G401.6 (cell line): Measurements from ENCODE around the gene AQP2.

Experiments used
- FAIRE-seq: peaks from 2 replicates; lab custom pipeline; 2012; peaks lifted over from hg19 to GRCh38; lab: Jason Lieb, UNC

Gene AQP2

DNA sequence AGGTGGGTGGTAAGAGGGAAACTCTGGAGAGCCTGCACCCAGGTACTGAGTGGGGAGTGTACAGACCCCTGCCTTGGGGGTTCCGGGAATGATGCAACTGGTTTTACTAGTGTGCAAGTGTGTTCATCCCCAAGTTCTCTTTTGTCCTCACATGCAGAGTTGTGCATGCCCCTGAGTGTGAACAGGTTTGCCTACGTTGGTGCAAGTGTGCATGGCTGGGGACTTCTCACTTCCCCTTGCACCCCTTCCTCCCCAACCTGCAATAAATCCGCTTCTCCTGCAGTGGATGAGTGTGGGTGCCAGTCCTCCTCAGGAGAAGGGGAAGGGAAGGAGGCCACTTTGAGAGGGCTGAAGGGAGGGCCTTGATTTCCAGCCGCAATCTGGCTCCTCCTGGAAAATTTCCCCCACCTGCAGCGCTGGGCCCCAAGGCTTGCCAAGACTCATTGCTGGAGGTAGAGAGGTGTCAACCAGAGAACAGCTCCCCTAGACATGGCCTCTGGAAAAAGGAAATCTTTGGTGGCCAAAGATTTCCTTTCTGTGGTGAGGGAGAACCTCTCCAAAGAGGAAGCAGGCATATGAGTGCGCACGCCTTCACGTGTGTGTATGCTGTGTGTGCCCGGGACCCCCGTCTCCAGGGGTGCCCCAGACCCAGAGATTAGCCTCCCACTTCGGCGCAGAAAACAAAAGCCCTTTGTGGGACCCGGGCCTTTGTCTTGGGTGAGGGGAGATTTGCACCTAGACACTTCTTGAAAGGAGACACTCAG lies 5.5 kb downstream of the AQP2 start:
- no peak for FAIRE-seq

DNA sequence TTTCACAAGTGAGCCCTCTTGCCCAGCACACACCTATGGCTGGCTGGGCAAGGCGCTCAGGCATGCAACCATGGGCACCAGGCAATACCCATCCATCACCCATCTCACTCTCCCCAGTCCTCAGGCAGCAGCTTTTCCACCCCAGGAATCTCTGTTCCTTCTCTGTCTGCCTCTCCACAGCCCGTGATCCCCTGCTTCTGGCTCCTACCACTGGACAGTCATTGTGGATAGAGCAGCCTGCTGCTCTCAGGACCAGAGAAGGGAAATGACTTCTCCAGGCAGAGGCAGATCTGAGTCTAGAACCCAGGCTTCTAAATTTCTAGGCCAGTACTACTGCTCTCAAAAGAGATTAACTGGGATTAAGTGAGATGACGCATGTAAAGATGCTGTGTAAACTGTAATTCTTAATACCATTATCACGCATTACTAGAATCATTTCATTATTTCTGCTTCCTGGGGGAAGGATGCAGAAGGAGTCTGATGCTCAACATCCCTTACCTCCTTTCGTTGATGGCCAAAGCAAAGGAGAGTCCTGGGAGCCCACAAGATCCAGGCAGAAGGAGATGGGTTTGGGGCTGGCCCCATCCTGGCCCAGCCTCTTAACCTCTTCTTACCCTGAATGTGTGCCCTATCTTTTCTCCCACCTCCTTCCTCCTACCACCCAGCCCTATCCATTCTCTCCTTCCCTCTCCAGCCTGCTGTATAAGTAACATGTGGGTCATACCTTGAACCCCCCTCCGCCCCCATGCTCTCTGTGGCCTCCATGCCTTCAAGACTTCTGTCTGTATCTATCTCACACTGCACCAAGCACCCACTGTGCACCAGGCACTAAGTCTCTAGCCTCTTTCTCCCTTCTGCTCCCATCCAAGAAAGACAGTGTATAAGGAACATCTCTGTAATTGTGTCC lies 6.4 kb downstream of the AQP2 start:
- no peak for FAIRE-seq

DNA sequence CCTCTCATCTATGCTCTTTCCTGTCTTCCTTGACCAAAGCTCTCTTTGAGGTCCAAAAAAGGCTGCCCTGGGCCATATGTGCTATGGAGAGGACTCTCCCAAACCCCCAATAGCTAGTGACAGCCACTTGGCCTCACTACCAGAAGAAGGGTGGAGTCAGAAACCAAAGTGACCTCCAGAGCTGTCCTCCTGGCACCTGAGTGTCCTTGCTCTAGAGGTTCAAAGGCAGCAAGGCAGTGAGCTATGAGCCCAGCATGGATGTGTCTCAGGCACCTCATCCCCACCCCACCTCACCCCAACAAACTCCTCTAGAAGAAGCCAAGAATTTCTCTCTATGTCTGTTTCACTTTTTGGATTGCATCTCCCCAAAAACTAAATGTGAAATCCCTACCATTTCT lies 7.0 kb downstream of the AQP2 start:
- no peak for FAIRE-seq

DNA sequence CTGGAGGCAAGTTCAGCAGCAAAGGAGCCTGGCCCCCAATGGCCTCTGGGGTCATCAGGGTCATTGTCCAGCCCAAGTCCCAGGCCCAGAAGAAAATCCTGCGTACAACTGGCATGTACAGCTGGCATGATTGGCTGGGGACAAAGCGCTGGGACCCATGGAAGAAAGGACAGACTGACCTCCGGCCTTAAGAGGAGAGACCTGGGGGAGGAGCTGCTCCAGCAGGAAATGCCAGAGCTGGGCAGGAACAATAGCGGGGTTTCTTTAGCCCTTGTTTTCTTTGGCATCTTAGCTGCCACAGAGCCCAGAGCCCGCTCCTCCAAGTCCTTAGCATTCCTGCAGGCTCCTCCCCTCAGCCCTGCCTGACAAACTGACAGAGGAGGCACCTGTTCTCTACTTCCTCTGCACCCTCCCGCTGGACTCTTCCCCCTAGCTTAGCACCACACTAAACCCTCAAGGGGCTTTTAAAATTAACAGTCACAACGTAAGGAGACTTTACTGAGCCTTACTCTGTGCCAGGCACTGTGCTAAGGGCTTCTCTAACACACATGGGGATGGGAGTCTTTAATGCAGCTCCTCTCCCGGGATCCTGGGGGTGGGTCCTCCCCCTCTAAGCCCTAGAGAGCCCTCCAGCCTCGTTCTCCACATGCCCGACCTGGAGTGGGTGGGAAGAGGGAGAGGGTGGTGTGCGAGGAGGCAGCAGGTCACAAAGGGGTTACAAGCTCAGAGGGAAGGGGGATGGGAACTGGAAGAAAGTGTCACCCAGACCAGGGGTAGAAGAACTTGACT lies 9.3 kb downstream of the AQP2 start:
- FAIRE-seq: no peak

DNA sequence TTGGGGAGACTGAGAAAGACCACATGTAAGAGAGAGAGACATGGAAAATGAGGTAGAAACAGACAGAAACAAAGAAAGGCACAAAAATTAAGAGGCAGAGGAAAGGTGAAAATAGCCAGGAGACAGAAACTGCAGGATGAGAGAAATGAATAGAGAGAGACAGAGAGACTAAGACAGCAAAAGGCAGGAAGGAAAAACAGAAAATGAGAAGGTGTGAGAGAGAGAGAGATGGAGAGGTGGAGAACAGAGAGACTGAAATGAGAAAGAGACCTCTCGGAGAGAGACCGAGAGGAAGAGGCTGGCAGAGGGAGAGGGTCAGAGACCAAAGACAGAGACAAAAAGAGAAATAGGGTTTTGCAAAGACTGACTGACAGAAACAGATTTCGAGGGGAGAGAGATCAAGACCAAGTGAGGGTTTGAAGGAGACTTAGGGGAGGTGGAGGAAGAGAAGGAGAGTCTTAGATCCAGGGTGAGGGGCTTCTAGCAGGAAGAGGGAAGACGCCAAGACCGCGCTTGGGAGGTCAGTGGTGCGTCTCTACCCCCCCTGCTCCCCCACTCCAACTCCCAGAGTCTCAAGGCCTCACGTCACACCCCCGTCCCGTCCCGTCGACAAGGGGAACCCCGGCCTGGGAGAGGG lies 10.1 kb downstream of the AQP2 start:
- FAIRE-seq: no peak

DNA sequence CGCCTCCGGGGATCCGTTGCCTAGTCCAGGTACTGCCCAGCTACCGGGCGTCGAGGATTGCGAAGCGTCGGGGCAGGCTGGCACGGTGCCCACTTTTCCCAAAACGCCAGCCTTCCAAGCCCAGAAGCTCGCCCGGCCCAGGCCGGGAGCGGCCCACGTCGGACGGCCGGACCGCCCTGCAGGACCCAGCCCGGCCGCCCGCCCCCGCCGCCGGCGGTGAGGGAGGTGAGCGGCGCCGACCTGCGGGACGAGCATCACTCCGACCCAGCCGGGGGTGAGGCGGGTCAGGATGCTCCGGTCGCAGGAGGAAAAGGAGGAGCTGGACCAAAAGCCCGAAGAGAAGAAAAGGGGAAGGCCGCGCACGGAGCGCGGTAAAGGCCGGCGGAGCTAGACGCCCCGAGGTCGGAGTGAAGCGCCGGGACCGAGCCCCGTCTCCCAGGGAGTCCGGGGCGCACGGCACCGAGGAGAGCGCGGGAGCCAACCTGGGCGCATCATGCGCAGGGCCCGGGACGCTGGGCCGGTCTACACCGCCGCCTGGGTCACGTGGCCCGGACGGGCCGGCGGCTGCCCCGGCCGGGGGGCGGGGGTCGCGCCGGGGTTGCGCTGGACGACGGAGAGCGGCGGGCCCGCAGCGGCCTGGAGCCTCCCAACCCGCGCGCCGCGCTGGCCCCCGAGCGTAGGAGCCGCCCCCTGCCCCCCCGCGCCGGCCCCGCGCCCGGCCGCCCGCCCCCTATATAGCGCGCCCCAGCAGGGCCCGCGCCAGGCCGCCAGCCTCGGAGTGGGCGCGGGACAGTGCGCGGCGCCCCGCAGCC lies 10.8 kb downstream of the AQP2 start, which contains the start of gene AQP5:
TSS of gene AQP5 (plus strand) at position 762 of the 812 bp plus-strand sequence. CDS start 146 bp downstream, outside the sequence.
- FAIRE-seq: no peak

DNA sequence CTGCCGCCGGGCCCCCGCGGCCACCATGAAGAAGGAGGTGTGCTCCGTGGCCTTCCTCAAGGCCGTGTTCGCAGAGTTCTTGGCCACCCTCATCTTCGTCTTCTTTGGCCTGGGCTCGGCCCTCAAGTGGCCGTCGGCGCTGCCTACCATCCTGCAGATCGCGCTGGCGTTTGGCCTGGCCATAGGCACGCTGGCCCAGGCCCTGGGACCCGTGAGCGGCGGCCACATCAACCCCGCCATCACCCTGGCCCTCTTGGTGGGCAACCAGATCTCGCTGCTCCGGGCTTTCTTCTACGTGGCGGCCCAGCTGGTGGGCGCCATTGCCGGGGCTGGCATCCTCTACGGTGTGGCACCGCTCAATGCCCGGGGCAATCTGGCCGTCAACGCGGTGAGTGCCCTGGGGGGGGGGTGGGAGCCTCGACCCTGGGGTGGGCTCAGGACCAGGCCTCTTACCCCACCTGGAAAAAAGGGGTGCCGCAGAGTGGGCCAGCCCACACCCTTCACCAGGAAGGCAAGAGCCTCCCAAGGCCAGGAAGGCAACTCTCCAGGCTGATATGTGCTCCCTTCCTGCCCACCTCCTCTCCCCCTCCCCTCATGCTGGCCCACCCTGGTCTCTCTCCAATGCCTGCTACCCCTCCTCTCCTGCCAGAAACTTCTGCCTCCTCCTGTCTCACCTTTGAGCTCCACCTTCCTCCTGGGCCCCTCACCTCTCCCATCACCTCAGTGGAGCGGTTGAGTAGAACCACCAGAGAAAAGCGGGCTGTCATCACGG lies 11.6 kb downstream of the AQP2 start:
- no peak for FAIRE-seq

DNA sequence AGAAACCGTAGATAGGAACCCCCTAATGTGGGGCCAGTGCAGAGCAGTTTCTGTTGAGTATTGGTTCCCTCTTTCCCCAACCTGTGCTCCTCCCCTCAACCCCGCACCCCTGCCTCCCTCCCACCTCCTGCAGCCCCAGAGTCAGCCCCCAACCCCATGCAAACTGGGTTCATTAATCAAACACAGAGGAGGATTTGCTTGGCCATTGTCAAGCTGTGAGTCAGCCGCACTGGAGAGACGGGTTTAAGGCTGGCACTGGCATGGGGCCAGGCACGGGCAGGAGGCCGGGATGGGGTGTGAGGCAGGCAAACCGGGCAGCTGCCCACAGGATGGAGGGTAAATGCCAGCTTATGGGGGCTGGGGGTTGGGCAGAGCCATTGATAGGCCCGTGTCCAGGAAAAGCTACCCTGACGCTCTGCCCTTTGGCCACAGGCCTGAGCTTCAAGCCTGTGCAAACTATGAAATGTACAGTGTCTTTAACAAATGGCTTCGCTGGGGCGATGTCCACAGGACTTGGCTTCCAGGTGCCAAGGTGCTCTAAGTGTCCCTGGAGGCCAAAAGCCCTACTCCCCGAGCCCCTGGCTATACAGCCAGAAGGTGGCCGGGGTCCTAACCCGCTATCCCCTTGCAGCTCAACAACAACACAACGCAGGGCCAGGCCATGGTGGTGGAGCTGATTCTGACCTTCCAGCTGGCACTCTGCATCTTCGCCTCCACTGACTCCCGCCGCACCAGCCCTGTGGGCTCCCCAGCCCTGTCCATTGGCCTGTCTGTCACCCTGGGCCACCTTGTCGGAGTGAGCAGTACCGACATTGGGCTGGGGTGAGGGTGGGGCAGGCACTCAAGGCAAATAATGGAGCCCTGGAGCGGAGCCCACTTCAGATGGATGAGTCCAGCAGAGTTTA lies 12.6 kb downstream of the AQP2 start:
- FAIRE-seq: no peak

DNA sequence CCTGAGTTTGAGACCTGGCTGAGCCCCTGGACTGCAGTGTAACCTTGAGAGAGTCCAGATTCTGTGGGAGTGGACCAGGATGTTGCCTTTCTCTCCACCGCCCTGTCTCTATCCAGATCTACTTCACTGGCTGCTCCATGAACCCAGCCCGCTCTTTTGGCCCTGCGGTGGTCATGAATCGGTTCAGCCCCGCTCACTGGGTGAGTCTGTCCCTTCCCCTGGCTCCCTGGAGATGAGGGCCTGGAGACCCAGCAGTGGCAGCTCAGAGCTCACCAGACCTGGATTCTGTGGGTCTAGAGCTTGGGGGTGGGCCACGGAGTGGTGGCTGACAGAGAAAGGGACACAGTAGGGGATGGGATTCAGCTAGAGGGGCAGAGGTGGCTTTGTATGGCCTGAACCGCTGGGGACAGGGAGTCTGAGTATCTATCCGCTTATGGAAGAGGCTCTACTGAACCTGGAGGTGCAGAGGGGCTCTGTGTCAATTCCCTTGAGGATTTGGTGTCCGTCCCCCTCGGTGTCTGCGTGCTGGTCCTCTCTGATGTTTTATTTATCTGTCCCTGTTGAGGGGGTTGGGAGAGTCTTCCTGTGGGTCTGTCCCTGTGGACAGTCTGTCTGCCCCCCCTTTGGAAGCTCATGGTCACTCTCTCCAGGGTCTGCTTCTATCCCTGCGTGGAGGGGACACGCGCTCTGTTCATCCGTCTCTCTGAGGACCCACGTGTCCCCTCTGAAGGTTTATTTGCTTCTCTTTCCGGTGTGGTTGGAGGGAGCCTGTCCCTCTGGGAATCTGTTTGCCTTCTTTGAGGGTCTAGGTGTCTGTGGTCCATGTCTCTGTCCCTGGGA lies 13.7 kb downstream of the AQP2 start:
- no peak for FAIRE-seq

DNA sequence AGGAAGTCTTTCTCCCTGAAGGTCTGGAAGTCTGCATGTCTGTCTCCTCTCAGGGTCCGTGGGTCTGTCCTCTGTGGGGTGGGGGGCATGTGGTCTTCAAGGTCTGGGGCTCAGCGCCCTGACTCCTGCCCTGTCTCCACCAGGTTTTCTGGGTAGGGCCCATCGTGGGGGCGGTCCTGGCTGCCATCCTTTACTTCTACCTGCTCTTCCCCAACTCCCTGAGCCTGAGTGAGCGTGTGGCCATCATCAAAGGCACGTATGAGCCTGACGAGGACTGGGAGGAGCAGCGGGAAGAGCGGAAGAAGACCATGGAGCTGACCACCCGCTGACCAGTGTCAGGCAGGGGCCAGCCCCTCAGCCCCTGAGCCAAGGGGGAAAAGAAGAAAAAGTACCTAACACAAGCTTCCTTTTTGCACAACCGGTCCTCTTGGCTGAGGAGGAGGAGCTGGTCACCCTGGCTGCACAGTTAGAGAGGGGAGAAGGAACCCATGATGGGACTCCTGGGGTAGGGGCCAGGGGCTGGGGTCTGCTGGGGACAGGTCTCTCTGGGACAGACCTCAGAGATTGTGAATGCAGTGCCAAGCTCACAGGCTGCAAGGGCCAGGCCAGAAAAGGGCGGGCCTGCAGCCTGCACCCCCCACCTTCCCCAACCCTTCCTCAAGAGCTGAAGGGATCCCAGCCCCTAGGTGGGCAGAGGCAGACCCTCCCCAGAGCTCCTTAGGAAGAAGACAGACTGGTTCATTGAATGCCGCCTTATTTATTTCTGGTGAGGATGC lies 14.5 kb downstream of the AQP2 start:
- FAIRE-seq: no peak

DNA sequence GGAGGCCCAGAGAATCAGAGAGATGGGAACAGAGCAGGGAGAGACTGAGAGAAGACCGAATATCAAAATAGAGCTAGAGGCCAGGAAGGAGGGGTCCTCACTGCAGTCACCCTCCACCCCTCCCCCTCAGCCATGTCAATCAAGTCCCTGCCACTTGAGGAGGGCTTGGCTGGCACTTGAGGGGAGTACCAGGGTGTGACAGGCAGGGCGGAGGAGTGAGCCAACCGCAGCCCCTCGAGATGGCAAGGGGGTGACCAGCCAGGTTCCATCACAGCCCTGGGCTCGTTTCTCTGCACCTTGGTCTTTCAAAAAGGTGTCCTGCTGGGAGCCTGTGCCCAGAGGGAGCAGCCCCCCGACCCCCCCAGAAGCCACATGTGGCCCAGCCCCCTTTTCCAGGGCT lies 15.3 kb downstream of the AQP2 start:
- no peak for FAIRE-seq

DNA sequence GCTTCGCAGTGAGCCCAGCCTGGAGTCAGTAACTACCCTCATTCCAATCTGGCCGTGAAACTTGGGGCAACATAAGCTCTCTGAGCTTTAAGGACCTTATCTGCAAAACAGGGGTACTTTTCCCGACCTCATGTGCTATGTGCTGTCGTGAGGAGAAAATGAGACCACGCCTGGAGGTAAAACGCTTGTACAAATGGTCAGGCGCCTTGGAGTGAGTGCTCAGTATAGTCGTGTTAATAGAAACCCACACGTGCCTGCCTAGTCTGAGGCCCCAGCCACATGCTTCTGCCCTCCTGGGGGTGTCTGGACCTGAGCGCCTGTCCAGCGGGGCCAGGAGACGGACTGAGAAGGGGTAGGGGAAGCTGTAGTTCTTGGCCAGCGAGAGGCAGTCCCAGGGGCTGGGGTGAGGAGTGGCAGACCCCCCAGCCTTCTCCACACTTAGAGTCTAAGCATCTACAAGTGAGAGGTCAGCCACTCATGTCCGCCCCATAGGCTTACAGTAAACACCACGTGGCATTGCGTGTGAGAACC lies 16.0 kb downstream of the AQP2 start:
- no peak for FAIRE-seq

DNA sequence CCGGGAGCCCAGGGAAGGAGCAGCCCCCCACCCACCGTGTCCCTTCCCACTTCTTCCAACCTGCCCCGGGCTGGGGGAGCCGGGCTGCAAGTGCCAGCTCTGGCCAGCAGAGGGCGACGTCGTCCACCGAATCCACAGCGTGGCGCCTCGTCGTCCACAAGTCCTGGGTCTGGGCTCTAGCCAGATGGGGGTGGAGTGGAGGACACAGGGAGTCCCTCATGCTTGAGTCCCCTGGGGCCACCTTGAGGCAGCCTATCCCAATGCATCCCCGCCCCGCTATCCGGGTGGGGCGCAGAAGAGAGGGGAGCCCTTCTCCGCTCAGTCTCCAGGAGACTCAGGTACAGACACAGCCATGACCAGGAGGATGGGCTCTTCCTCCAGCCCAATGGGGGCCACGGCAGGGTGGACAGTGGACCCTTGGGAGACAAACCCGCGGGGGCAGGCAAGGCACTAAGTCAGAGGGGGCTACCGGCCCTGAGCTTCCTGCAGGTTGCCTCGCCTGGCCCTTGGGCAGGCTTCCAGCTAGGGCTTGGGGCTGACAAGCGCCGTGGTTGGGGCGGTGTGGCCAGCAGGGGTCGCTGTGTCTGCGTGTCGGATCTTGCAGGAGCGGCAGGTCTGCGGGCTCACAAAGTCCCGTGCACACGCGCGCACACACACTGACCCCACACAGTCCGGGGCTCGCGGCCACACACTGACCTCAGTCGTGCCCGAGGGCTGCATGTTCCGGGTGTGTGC lies 16.7 kb downstream of the AQP2 start:
- no peak for FAIRE-seq

DNA sequence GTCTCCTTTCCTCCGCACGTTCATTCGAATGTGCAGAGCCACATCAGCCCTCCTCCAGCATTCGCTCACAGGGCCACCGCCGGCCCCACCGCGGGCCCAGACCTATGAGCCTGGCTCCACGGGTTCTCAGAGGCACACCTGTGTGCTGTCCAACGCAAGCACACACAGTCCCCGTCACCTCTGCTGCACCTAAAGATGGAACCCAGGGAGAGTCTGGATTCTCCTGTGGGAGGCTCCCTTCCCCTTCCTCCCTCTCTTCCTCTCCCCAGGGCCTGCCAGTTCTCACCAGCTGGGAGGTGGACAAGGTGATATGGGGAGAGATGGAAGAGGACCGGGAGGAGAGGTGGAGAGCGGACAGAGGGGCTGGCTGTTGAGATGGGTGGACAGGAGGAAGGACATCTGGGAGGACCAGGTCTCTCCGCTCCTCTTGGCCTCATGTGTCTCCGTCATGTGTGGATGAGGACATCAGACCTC lies 17.3 kb downstream of the AQP2 start:
- FAIRE-seq: no peak

DNA sequence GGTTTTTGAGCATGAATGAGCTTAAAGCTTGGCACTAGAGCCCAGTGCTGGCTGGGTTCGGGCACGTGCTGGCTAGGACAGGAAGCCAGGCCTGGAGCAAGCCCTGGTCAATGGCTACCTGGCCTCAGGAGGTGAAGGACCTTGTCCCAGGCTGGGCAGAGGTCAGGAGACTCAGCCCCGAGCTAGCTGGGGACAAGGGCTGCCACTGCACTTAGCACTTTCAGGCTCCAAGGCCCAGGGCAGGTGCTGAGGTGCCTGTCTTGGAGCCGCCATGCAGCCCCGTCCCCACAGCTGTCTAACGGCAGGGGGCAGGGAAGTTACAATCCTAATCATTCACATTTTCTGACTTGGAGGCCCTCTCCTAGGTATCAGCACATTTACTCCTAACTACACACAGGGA lies 17.9 kb downstream of the AQP2 start:
- FAIRE-seq: no peak

DNA sequence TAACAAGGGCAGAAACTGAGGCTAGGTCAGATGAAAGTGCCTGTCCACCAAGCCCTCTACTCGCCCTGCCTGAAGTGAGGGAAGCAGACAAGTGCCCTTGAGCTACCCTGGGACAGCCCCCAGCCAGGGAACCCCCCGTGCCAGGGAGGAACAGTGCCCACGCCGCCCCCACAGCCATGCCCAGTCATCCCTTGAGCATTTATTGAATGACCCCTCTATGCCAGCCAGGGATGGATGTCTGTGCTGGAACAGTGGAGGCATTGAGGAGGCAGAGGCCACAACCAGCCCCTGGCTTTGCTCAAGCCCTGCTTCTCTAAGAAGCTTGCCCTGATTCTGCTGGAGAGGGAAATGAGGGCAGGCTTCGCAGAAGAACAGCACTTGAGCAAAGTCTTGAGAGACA lies 18.5 kb downstream of the AQP2 start:
- FAIRE-seq: no peak
